K562 (cell line): ENCODE results near the gene CAPN14. TPM values are rescaled to one million over a fixed set of nuclear protein-coding genes. Genes with fewer than 3 reads are reported as not detected.

Experiments
- ATAC-seq: fragments of 200-7000 bp; cut with Tn5 transposase; 3 replicates; pipeline ENCODE4 v1.9.1; 2020; ENCODE audit warnings: moderate library complexity
- BruUV-seq: library from RNA; stranded (reverse); fragments of 400-500 nt; replicated peaks from 2 replicates; lab custom pipeline; 2021; lab: Mats Ljungman, UMichigan
- CTCF ChIA-PET: fragments of 300-600 bp; formaldehyde crosslinking; extraction: SDS; loops from one replicate; lab custom pipeline; 2021; ENCODE audit warnings: low intra/inter-chr PET ratio; lab: Yijun Ruan, JAX
- POLR2A ChIA-PET: fragments of 300-600, 350-650 bp; sonication (Branson Sonifier 250); formaldehyde crosslinking; extraction: SDS; loops from one replicate; lab custom pipeline; 2021; ENCODE audit warnings: antibody characterized with exemption, inconsistent platforms; lab: Yijun Ruan, JAX
- DNase-seq, 4 experiments: peaks; one replicate each; pipeline versions ENCODE4 v3.0.0 to v3.0.0-alpha.2; 2011 to 2018; ENCODE audit warnings: low spot score in 3 of 4, mixed read lengths in 3 of 4; ENCODE audit errors: extremely low read depth in 1 of 4
- FAIRE-seq: peaks from 2 replicates; lab custom pipeline; 2011; peaks lifted over from hg19 to GRCh38; lab: Jason Lieb, UNC
- H2AFZ ChIP-seq: 2 replicates; pipeline ENCODE4 v1.6.0; 2011; ENCODE audit warnings: low read depth, low read length, control low read depth, inconsistent platforms
- H3K27ac ChIP-seq: fragments of 200-600 bp; 3 replicates; pipeline ENCODE4 v1.8.0; 2011; ENCODE audit warnings: low read depth, mild to moderate bottlenecking, control low read depth, inconsistent platforms, low read length, moderate library complexity, mixed read lengths; ENCODE audit errors: extremely low read depth
- H3K27me3 ChIP-seq, 2 experiments: fragments of 300-600 bp in 1 of 2; 2 replicates in 1 of 2; 3 replicates in 1 of 2; pipeline versions ENCODE4 v1.6.0 to v1.8.0; 2011; ENCODE audit warnings: inconsistent platforms in 2 of 2, low read length in 2 of 2, mild to moderate bottlenecking in 1 of 2, mixed read lengths in 1 of 2, moderate library complexity in 1 of 2; ENCODE audit not compliant: control insufficient read depth in 2 of 2, insufficient read depth in 2 of 2
- H3K36me3 ChIP-seq: fragments of 300-600 bp; 3 replicates; pipeline ENCODE4 v1.8.0; 2011; ENCODE audit warnings: mild to moderate bottlenecking, low read length, inconsistent platforms; ENCODE audit not compliant: control insufficient read depth, insufficient read depth
- H3K4me1 ChIP-seq, 2 experiments: fragments of 200-600 bp in 1 of 2; replicated peaks in 1 of 2; 2 replicates in 1 of 2; 3 replicates in 1 of 2; pipeline versions ENCODE4 v1.5.1 to v1.8.0; 2011; ENCODE audit warnings: inconsistent platforms in 2 of 2, low read length in 2 of 2, mild to moderate bottlenecking in 1 of 2, mixed read lengths in 1 of 2, moderate library complexity in 1 of 2; ENCODE audit not compliant: control insufficient read depth in 2 of 2, insufficient read depth in 2 of 2
- H3K4me2 ChIP-seq: 2 replicates; pipeline ENCODE4 v1.6.1; 2011; ENCODE audit warnings: low read length, control low read depth, inconsistent platforms, mixed read lengths; ENCODE audit not compliant: insufficient read depth
- H3K4me3 ChIP-seq: fragments of 200-600 bp; sonication (generic), shearing (Covaris generic); 2 replicates; pipeline ENCODE4 v1.5.1; 2016; ENCODE audit warnings: control low read depth, inconsistent platforms
- H3K79me2 ChIP-seq: fragments of 200-600 bp; 3 replicates; pipeline ENCODE4 v1.8.0; 2011; ENCODE audit warnings: low read length, inconsistent platforms; ENCODE audit not compliant: control insufficient read depth, insufficient read depth
- H3K9ac ChIP-seq, 2 experiments: 2 replicates each; pipeline versions ENCODE4 v1.6.0 to v1.6.1; 2011; ENCODE audit warnings: low read depth in 2 of 2, low read length in 2 of 2, control low read depth in 1 of 2, inconsistent platforms in 1 of 2, mild to moderate bottlenecking in 1 of 2, mixed read lengths in 1 of 2; ENCODE audit not compliant: insufficient read depth in 1 of 2
- H3K9me1 ChIP-seq: one replicate; pipeline ENCODE4 v1.6.0; 2011; ENCODE audit warnings: inconsistent platforms, mild to moderate bottlenecking, low read length, moderate library complexity; ENCODE audit not compliant: control insufficient read depth, insufficient read depth
- H3K9me3 ChIP-seq: replicated peaks from 2 replicates; pipeline ENCODE4 v1.5.1; 2011; ENCODE audit warnings: low read depth, low read length, inconsistent platforms; ENCODE audit not compliant: control insufficient read depth, insufficient read depth
- H4K20me1 ChIP-seq: replicated peaks from 2 replicates; pipeline ENCODE4 v1.6.1; 2011; ENCODE audit warnings: low read length, inconsistent platforms, mixed read lengths; ENCODE audit not compliant: control insufficient read depth, insufficient read depth
- ADNP ChIP-seq: fragments of 200-800 bp; sonication (Bioruptor generic); IDR thresholded peaks from 2 replicates; pipeline ENCODE4 v1.6.1; 2016; ENCODE audit warnings: missing genetic modification characterization, missing compliant biosample characterization
- BCOR ChIP-seq: fragments of 450-650 bp; IDR thresholded peaks from 2 replicates; pipeline ENCODE4 v1.6.1; 2016
- BRD9 ChIP-seq: fragments of 450-650 bp; IDR thresholded peaks from 2 replicates; pipeline ENCODE4 v1.6.1; 2018; ENCODE audit warnings: low read depth; ENCODE audit not compliant: partially characterized antibody
- CBFA2T3 ChIP-seq: fragments of 450-650 bp; IDR thresholded peaks from 2 replicates; pipeline ENCODE4 v1.6.1; 2017
- DLX4 ChIP-seq: fragments of 250-450 bp; sonication (Bioruptor Pico); IDR thresholded peaks from 2 replicates; pipeline ENCODE4 v1.6.1; 2021; ENCODE audit warnings: mild to moderate bottlenecking
- HINFP ChIP-seq: fragments of 450-650 bp; conservative IDR thresholded peaks from 2 replicates; pipeline ENCODE4 v1.6.1; 2016; ENCODE audit warnings: missing genetic modification characterization, low read depth, mild to moderate bottlenecking, control low read depth, missing compliant biosample characterization
- HOMEZ ChIP-seq: fragments of 250-450 bp; sonication (Bioruptor Pico); IDR thresholded peaks from 2 replicates; pipeline ENCODE4 v1.4.0; 2020; ENCODE audit warnings: mild to moderate bottlenecking, moderate library complexity
- NR1H2 ChIP-seq: sonication (generic); formaldehyde crosslinking; IDR thresholded peaks from 2 replicates; pipeline ENCODE4 v1.4.0; 2020; ENCODE audit warnings: mild to moderate bottlenecking, missing genetic modification reagents
- RB1 ChIP-seq: fragments of 450-650 bp; IDR thresholded peaks from 2 replicates; pipeline ENCODE4 v1.6.1; 2017; ENCODE audit warnings: low read depth, mild to moderate bottlenecking
- SIN3B ChIP-seq: fragments of 450-650 bp; IDR thresholded peaks from 2 replicates; pipeline ENCODE4 v1.6.1; 2017; ENCODE audit warnings: low read depth, mild to moderate bottlenecking, moderate library complexity
- TAL1 ChIP-seq: fragments of 450-650 bp; IDR thresholded peaks from 2 replicates; pipeline ENCODE4 v1.6.1; 2016; ENCODE audit warnings: mild to moderate bottlenecking
- XRCC3 ChIP-seq: fragments of 450-650 bp; IDR thresholded peaks from 2 replicates; pipeline ENCODE4 v1.6.1; 2017; ENCODE audit warnings: mild to moderate bottlenecking, moderate library complexity
- ZBTB1 ChIP-seq: sonication (generic); formaldehyde crosslinking; IDR thresholded peaks from 2 replicates; pipeline ENCODE4 v1.8.1; 2023; ENCODE audit warnings: missing genetic modification reagents, low read depth, mild to moderate bottlenecking, borderline replicate concordance
- ZFPM2 ChIP-seq: fragments of 250-450 bp; sonication (Bioruptor Pico); IDR thresholded peaks from 2 replicates; pipeline ENCODE4 v1.5.1; 2022; ENCODE audit warnings: mild to moderate bottlenecking
- ZKSCAN8 ChIP-seq: fragments of 200-800 bp; sonication (Bioruptor generic); IDR thresholded peaks from 2 replicates; pipeline ENCODE4 v1.6.1; 2016; ENCODE audit warnings: missing genetic modification characterization, missing compliant biosample characterization
- ZNF143 ChIP-seq: sonication (generic); formaldehyde crosslinking; IDR thresholded peaks from 2 replicates; pipeline ENCODE4 v1.9.0; 2022; ENCODE audit warnings: mild to moderate bottlenecking, missing genetic modification reagents
- ZNF347 ChIP-seq: fragments of 450-650 bp; formaldehyde crosslinking; IDR thresholded peaks from 2 replicates; pipeline ENCODE4 v1.4.0; 2020; ENCODE audit warnings: low read depth, mild to moderate bottlenecking, moderate library complexity
- WGBS: fragments of 100-300 bp; shearing (Covaris generic); methylation state at CpG from one replicate; pipeline ENCODE4 v1.1.6; 2016; ENCODE audit warnings: low coverage, mixed read lengths; ENCODE audit not compliant: insufficient coverage; ENCODE audit errors: missing lambda C conversion rate; 5-methylcytosine and 5-hydroxymethylcytosine counted together
- in situ Hi-C: fragments of 300-500 bp; cut with MboI; formaldehyde crosslinking; loops from 4 replicates; pipeline ENCODE4 v1.15.0; 2018; ENCODE audit warnings: inconsistent platforms, mixed read lengths
- intact Hi-C: fragments of 100-400 bp; cut with micrococcal nuclease; formaldehyde crosslinking; loops from 2 replicates; pipeline ENCODE4 v1.14.2; 2022
- polyA plus RNA-seq, 8 experiments: library from polyadenylated mRNA; depleted of rRNA in 4 of 8; stranded (reverse) in 5 of 8; unstranded in 3 of 8; fragments of >200 nt; fragmentation: Nextera tagmentation in 2 of 8; fragmentation: Illumina TruSeq in 1 of 8; extraction: Ambion mirVana in 2 of 8; extraction: Trizol in 1 of 8; gene quantifications; 2 replicates each; pipeline versions ENCODE4 v1.2.1 to v1.2.3, GENCODE V29; 2011 to 2014; ENCODE audit warnings: inconsistent platforms in 1 of 8, missing spikeins in 1 of 8
- total RNA-seq, 7 experiments: library from RNA; depleted of rRNA in 6 of 7; stranded (reverse); fragments of >200 nt in 6 of 7; fragmentation: Illumina TruSeq in 2 of 7; extraction: Trizol in 2 of 7; gene quantifications; 2 replicates each; pipeline versions ENCODE4 v1.2.1 to v1.2.3, GENCODE V29; 2011 to 2021; ENCODE audit warnings: low replicate concordance in 1 of 7

CAPN14 gene
- total and polyA plus RNA-seq, 9 of the 15 experiments (the other 6 are each of a cell fraction or from before 2014, with no cell fraction given) = not detected

GRCh38 chr2:31188131-31188530 is 29.2 kb downstream of the CAPN14 start:
- no peak for ATAC-seq
- H3K79me2 ChIP-seq = no peaks in the 10 kb centered on the region
- no peak overlapping the region for H3K4me3 ChIP-seq
- no peak overlapping the region for H3K4me2 ChIP-seq
- POLR2A ChIA-PET = no interaction called here
- no peaks in the 10 kb centered on the region for H4K20me1 ChIP-seq
- 1% methylated on average over 5 of the region's 5 CpGs for WGBS
- no peak overlapping the region for H2AFZ ChIP-seq
- H3K9me3 ChIP-seq = no peaks in the 10 kb centered on the region
- H3K27me3 ChIP-seq = peaks cover 0 to 21% of the 10 kb centered on the region in 2 experiments; a peak in 2 of 5 replicates
- FAIRE-seq = no peak
- H3K9ac ChIP-seq = no peak overlapping the region
- TF ChIP-seq ADNP (tag) (no peak), NR1H2 (CRISPR knock-in tag) (no peak), ZKSCAN8 (CRISPR knock-in tag) (no peak), HOMEZ (no peak), TAL1 (no peak), BRD9 (no peak), ZNF143 (CRISPR knock-in tag) (no peak), BCOR (no peak), RB1 (no peak), XRCC3 (no peak), ZFPM2 (no peak), ZNF347 (CRISPR knock-in tag) (no peak), SIN3B (no peak), HINFP (tag) (no peak), CBFA2T3 (no peak), DLX4 (CRISPR knock-in tag) (no peak), ZBTB1 (CRISPR knock-in tag) (no peak)
- TF ChIP-seq, all 486 proteins: peak for 0
- no peaks in the 10 kb centered on the region for H3K36me3 ChIP-seq
- DNase-seq = no peak
- H3K9me1 ChIP-seq = no peaks in the 10 kb centered on the region
- intact Hi-C loops = no loop called here
- CTCF ChIA-PET = no interaction called here
- BruUV-seq = no TSS peak
- in situ Hi-C loops = no loop called here
- H3K4me1 ChIP-seq = no peaks in the 10 kb centered on the region
- H3K27ac ChIP-seq = no peak overlapping the region
